Subcutaneous abdominal adipose tissue (tissue), 5 donors: ENCODE data around the gene PCDHA3.
"Not testable (repeated sequence)": the region's sequence is repeated elsewhere in the genome, so short reads cannot be mapped to it uniquely, and the experiment has no call there.

ENCODE experiments used
- H3K27ac ChIP-seq: one replicate; pipeline ENCODE4 v1.7.0; 2013; ENCODE audit warnings: low read depth, mild to moderate bottlenecking, inconsistent platforms, low read length, moderate library complexity
- H3K27me3 ChIP-seq, 5 donors: one replicate each; pipeline ENCODE4 v1.7.0; 2013; ENCODE audit warnings: low read length in 5 of 5, inconsistent platforms in 1 of 5; ENCODE audit not compliant: control insufficient read depth in 5 of 5, insufficient read depth in 4 of 5
- H3K36me3 ChIP-seq, 5 donors: one replicate each; pipeline ENCODE4 v1.7.0; 2013; ENCODE audit warnings: low read length in 5 of 5; ENCODE audit not compliant: control insufficient read depth in 5 of 5, insufficient read depth in 5 of 5
- H3K4me1 ChIP-seq, 5 donors: one replicate each; pipeline ENCODE4 v1.7.0; 2013; ENCODE audit warnings: low read length in 5 of 5, mild to moderate bottlenecking in 3 of 5, moderate library complexity in 1 of 5; ENCODE audit not compliant: control insufficient read depth in 5 of 5, insufficient read depth in 5 of 5
- H3K4me3 ChIP-seq, 5 donors: one replicate each; pipeline ENCODE4 v1.7.0; 2013; ENCODE audit warnings: low read length in 5 of 5, low read depth in 1 of 5
- H3K9ac ChIP-seq, 5 donors: one replicate each; pipeline ENCODE4 v1.7.0; 2013; ENCODE audit warnings: low read length in 5 of 5, mild to moderate bottlenecking in 4 of 5, moderate library complexity in 3 of 5
- H3K9me3 ChIP-seq, 5 donors: one replicate each; pipeline ENCODE4 v1.7.0; 2013; ENCODE audit warnings: low read length in 5 of 5; ENCODE audit not compliant: control insufficient read depth in 5 of 5
- donor health status: healthy.
- donor health status: healthy.
- donor health status: healthy.
- donor health status: healthy.
- donor health status: healthy.

The PCDHA3 gene

DNA sequence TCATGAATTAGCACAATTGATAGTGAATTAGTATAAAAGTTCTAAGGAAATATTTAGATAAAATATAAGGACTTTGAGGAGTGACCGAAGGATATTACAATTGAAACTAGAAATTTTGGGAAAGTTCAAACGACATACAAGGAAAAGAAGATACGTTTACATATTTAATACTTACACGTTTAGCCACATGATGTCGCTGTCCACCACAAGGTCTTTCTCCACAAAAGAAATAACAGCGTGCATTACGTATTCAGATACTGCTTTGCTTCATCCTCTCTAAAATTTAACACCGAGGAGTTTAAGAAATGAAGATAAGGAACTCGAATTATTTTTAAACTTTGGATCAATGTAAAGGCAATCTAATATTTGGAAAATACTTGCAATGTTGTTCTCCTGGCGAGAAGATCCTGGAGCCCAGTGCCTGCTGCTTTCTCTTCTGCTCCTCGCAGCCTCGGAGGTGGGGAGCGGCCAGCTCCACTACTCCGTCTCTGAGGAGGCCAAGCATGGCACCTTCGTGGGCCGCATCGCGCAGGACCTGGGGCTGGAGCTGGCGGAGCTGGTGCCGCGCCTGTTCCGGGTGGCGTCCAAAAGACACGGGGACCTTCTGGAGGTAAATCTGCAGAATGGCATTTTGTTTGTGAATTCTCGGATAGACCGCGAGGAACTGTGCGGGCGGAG lies at the start of gene PCDHA3:
PCDHA3 (plus strand) TSS at position 242 of the 678 bp plus-strand sequence.
- peaks cover 9 to 43% (median 31%) of the 10 kb centered on the region in 5 donors for H3K9me3 ChIP-seq
- no peaks in the 10 kb centered on the region for H3K36me3 ChIP-seq
- H3K4me3 ChIP-seq, result peak within 1 kb of the TSS; percentile 23 to 60 (median 35)
- no peaks in the 10 kb centered on the region for H3K4me1 ChIP-seq
- H3K27ac ChIP-seq, result no peak within 1 kb of the TSS
- H3K27me3 ChIP-seq, result peaks cover 0 to 16% (median 0%) of the 10 kb centered on the region in 5 donors
- no peak within 1 kb of the TSS for H3K9ac ChIP-seq

DNA sequence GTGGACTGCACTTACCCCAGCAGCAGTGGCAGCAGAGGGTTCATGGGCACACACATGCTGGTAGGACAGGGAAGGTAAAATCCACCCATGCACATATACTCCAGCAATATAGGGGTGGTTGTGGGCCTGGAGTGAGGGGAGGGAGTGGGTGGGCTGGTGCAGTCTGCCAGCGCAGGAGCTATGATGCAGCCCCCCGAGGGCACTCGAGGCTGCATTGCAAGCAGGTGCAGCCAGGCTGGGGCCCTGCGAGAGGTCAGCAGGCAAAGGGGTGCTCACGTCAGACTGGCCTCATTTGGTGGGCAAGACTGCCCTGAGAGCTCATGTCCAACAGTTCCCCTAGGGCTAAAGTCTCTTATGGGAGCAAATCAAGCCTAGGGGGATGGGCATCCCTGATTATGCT lies 47.3 kb upstream of the PCDHA3 start:
- Histone ChIP-seq H3K36me3 (no peaks in the 10 kb centered on the region), H3K4me3 (peak overlapping the region in 1 of 5 donors; percentile 2), H3K27me3 (peaks cover 0 to 5% (median 0%) of the 10 kb centered on the region in 5 donors), H3K27ac (no peak overlapping the region), H3K4me1 (no peaks in the 10 kb centered on the region), H3K9ac (no peak overlapping the region), H3K9me3 (peaks cover 24 to 78% (median 61%) of the 10 kb centered on the region in 5 donors)

DNA sequence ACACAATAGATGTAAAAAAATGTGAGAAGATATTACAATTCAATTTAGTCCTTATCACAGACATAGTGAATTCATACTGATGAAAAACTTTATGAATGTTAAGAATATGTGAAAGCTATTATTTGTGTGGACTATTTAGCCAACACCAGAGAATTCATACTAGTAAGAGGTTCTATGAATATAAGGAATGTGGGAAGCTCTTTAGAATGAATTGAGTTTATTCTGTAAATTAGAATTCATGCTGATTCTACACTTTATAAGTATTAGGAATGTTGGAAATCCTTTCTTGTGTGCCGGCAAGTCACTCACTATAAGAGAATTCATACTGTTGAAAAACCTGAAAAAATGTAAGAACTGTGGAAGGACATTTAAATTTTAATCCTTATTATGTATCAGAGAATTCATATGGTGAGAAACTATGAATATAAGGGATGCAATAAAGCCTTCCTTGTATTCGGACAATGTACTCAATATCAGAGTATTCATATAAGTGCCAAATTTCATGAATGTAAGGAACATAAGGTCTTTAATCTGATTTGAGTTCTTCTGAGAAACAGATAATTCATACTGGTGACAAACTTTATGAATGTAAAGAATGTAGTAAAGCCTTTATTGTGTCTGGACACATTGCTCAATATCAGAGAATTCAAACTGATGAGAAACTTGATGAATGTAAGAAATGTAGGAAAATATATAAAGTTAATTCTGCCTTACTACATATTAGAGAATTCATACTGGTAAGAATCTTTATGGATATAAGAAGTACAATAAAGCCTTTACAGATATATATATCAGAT lies 36.5 kb upstream of the PCDHA3 start:
- Histone ChIP-seq H3K4me1 (no peaks in the 10 kb centered on the region), H3K27ac (no peak overlapping the region), H3K4me3 (no peak overlapping the region), H3K9ac (no peak overlapping the region), H3K27me3 (no peaks in the 10 kb centered on the region), H3K36me3 (no peaks in the 10 kb centered on the region), H3K9me3 (peaks cover 53 to 90% (median 81%) of the 10 kb centered on the region in 5 donors)

DNA sequence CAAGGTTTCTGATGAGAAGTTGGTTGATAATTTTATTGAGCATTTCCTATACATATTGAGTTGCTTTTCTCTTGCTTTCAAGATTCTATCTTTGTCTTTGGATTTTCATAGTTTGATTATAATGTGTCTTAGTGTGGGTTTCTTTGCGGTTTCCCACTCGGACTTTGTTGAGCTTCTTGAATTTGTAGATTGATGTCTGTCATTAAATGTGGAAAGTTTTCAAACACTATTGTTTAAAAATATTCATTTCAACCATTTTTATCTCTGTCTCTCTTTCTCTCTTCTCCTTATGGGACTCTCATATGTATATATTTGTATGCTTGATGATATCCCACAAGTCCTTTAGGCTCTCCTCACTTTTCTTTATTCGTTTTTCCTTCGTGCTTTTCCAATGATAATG lies 33.4 kb upstream of the PCDHA3 start:
- Histone ChIP-seq H3K9ac (no peak overlapping the region), H3K4me3 (no peak overlapping the region), H3K27ac (no peak overlapping the region), H3K36me3 (no peaks in the 10 kb centered on the region), H3K27me3 (no peaks in the 10 kb centered on the region), H3K9me3 (peaks cover 55 to 95% (median 76%) of the 10 kb centered on the region in 5 donors), H3K4me1 (no peaks in the 10 kb centered on the region)

DNA sequence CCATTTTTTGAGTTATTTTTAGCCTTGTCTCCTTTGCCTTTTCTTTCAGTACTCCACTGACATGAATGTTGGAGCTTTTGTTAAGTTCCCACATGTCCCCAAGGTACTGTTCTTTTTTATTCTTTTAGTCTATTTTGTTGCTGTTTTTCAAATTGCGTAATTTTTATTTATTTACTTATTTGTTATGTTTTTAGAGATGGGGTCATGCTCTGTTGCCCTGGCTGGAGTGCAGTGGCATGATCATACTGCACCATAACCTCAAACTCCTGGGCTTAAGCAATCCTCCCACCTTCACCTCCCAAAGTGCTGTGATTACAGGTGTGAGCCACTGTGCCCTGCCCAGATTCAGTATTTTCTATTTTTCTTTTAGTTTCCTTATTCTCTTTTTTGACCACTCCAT lies 20.3 kb upstream of the PCDHA3 start:
- no peaks in the 10 kb centered on the region for H3K27me3 ChIP-seq
- H3K9ac ChIP-seq, result no peak overlapping the region
- peaks cover 21 to 76% (median 41%) of the 10 kb centered on the region in 5 donors for H3K9me3 ChIP-seq
- no peaks in the 10 kb centered on the region for H3K36me3 ChIP-seq
- H3K4me3 ChIP-seq, result no peak overlapping the region
- no peak overlapping the region for H3K27ac ChIP-seq
- no peaks in the 10 kb centered on the region for H3K4me1 ChIP-seq

DNA sequence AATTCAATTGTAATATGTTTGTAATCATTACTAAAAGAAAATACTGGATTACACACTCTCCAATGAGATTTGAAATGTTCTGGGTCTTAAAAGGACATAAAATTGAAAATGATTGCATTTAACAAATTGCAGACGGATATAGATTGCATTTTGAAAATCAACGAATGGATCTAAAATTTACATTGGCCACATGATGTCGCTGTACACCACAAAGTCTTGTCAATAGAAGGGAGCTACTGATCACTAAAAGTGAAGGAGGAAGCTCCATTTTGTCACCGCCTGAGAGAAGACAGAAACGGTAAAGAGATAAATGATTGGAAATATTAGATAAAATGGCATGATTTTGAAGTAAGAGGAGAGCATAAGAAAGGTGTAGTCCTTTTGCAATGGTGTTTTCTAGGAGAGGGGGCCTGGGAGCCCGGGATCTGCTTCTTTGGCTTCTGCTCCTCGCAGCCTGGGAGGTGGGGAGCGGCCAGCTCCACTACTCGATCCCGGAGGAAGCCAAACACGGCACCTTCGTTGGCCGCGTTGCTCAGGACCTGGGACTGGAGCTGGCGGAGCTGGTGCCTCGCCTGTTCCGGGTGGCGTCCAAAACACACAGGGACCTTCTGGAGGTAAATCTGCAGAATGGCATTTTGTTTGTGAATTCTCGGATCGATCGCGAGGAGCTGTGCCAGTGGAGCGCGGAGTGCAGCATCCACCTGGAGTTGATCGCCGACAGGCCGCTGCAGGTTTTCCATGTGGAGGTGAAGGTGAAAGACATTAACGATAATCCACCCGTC lies 14.8 kb upstream of the PCDHA3 start, which contains the start of gene PCDHA1:
PCDHA1 (plus strand) TSS at position 236 of the 782 bp plus-strand sequence.
- Histone ChIP-seq H3K9me3 (peaks cover 13 to 74% (median 54%) of the 10 kb centered on the region in 5 donors), H3K4me1 (no peaks in the 10 kb centered on the region), H3K27me3 (peaks cover 0 to 12% (median 0%) of the 10 kb centered on the region in 5 donors), H3K4me3 (peak within 1 kb of the TSS in 3 of 5 donors; percentile 6 to 38 (median 34)), H3K9ac (no peak within 1 kb of the TSS), H3K27ac (no peak within 1 kb of the TSS), H3K36me3 (no peaks in the 10 kb centered on the region)

DNA sequence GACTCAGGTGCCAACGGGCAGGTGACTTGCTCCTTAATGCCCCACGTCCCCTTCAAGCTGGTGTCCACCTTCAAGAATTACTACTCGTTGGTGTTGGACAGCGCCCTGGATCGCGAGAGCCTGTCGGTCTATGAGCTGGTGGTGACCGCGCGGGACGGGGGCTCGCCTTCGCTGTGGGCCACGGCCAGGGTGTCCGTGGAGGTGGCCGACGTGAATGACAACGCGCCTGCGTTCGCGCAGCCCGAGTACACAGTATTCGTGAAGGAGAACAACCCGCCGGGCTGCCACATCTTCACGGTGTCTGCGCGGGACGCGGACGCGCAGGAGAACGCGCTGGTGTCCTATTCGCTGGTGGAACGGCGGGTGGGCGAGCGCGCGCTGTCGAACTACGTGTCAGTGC lies 13.4 kb upstream of the PCDHA3 start:
- Histone ChIP-seq H3K4me3 (peak overlapping the region in 2 of 5 donors; percentile 22 to 32), H3K27me3 (peaks cover 0 to 12% (median 0%) of the 10 kb centered on the region in 5 donors), H3K9me3 (peaks cover 10 to 65% (median 53%) of the 10 kb centered on the region in 5 donors)
- H3K36me3 ChIP-seq, H3K27ac ChIP-seq, H3K9ac ChIP-seq, H3K4me1 ChIP-seq: not testable (repeated sequence)

DNA sequence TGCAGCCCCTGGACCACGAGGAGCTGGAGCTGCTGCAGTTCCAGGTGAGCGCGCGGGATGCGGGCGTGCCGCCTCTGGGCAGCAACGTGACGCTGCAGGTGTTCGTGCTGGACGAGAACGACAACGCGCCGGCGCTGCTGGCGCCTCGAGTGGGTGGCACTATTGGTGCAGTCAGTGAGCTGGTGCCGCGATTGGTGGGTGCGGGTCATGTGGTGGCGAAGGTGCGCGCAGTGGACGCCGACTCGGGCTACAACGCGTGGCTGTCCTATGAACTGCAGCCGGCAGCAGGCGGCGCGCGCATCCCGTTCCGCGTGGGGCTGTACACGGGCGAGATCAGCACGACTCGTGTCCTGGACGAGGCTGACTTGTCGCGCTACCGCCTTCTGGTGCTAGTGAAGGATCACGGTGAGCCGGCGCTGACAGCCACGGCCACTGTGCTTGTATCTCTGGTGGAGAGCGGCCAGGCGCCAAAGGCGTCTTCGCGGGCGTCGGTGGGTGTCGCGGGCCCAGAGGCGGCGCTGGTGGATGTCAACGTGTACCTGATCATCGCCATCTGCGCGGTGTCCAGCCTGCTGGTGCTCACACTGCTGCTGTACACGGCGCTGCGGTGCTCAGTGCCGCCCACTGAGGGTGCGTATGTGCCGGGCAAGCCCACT lies 12.9 kb upstream of the PCDHA3 start:
- peaks cover 10 to 63% (median 50%) of the 10 kb centered on the region in 5 donors for H3K9me3 ChIP-seq
- not testable (repeated sequence) for H3K4me1 ChIP-seq

DNA sequence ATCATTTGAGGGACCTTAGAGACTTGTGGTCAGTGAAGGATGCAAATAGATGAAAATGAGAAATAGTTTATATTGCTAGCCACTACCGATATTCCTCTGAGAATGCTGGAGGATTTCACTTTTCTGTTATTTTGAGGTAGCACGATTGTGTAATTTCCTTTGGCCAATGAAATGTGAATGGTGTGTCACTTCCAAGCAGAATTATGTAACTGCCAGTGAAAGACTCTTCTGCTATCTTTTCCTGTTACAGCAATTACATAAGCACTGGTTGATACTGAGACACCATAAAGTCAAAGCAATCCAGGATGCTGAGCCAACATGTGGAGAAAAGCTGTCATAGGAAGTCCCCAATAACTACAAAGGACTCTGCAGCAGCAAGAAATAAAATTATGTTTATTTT lies 9.8 kb upstream of the PCDHA3 start:
- H3K9ac ChIP-seq, result no peak overlapping the region
- no peak overlapping the region for H3K27ac ChIP-seq
- peaks cover 17 to 64% (median 49%) of the 10 kb centered on the region in 5 donors for H3K9me3 ChIP-seq
- peaks cover 0 to 17% (median 3%) of the 10 kb centered on the region in 5 donors for H3K27me3 ChIP-seq
- no peaks in the 10 kb centered on the region for H3K36me3 ChIP-seq
- no peaks in the 10 kb centered on the region for H3K4me1 ChIP-seq
- H3K4me3 ChIP-seq, result no peak overlapping the region

More for the DNA sequence above, 12.9 kb upstream of the PCDHA3 start:
- not testable (repeated sequence) for H3K27ac ChIP-seq, H3K36me3 ChIP-seq, H3K9ac ChIP-seq
- peaks cover 0 to 12% (median 0%) of the 10 kb centered on the region in 5 donors for H3K27me3 ChIP-seq
- H3K4me3 ChIP-seq, result peak overlapping the region in 3 of 5 donors; percentile 6 to 33 (median 22)
